ENCODE measurements around the gene IDUA.

DNA sequence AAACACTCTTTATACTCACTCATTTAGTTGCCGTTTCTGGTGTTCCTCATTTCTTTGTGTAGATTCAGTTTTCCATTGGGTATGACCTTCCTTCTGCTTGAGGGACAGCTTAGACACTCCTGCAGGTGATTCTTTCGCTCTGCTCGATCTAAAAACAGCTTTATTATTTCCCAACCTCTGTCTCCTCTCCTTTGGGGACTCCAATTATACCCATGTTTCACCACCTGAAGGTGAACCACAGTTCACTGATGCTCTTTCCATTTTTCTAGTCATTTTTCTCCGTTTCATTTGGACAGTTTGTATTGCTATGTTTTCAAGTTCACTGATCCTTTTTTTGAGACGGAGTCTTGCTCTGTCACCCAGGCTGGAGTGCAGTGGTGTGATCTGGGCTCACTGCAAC lies 20.0 kb downstream of the IDUA start:
- TF ChIP-seq GABPA (IDR thresholded peaks at IDR 0.05 in 1 of 2, conservative IDR thresholded peaks at IDR 0.05 in 1 of 2) (no peak), MAX (IDR thresholded peaks at IDR 0.05) (no peak), SP1 (IDR thresholded peaks at IDR 0.05) (no peak), ZBTB33 (IDR thresholded peaks at IDR 0.05) (no peak), RAD21 (IDR thresholded peaks at IDR 0.05) (no peak)
- TF ChIP-seq, protein P1, sequence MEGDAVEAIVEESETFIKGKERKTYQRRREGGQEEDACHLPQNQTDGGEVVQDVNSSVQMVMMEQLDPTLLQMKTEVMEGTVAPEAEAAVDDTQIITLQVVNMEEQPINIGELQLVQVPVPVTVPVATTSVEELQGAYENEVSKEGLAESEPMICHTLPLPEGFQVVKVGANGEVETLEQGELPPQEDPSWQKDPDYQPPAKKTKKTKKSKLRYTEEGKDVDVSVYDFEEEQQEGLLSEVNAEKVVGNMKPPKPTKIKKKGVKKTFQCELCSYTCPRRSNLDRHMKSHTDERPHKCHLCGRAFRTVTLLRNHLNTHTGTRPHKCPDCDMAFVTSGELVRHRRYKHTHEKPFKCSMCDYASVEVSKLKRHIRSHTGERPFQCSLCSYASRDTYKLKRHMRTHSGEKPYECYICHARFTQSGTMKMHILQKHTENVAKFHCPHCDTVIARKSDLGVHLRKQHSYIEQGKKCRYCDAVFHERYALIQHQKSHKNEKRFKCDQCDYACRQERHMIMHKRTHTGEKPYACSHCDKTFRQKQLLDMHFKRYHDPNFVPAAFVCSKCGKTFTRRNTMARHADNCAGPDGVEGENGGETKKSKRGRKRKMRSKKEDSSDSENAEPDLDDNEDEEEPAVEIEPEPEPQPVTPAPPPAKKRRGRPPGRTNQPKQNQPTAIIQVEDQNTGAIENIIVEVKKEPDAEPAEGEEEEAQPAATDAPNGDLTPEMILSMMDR (IDR thresholded peaks at IDR 0.05; ENCODE audit: low read depth, low read length, missing input control), result no peak

Measured in liver (tissue), 3 donors.